GM15510 (cell line): ENCODE data around the gene ADM2.

ENCODE experiments used
- POLR2A ChIP-seq: IDR thresholded peaks from 3 replicates; pipeline ENCODE4 v1.6.1; 2011; ENCODE audit warnings: borderline replicate concordance; ENCODE audit not compliant: insufficient read length; ENCODE audit errors: extremely low read depth

The ADM2 gene

DNA sequence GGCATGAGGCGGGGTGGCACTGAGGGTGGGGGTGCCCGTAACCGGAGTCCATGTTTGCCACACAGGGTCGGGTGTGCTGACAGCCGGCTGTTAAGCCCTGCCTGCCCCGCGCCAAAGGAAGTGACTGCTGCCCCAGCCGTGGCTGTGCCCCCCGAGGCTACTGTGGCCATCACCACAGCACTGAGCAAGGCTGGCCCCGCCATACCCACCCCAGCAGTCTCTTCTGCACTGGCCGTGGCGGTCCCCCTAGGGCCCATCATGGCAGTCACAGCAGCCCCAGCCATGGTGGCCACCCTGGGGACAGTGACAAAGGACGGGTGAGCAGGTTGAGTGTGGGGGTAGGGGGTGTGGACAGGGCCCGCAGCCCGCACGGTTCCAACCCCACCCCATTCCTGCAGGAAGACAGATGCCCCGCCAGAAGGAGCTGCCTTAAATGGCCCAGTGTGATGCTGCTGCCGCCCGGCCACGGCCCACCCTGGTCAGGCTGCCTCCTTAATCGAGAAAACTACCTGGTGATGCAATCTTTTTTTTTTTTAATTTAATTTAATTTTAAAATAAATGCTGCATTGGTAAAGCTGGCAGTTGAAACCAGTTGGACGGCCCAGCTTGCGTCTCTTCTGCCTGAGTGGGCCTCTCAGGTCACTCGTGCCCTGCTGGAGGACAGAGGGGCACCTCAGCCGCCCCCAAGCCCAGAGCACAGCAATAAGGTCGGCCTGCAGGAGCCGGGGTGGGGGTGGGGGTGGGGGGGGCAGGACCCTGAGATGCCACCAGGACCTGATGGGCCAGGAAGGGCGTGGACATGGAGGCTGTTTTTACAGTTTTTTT lies 37.3 kb upstream of the ADM2 start:
- no peak for TF ChIP-seq POLR2A

DNA sequence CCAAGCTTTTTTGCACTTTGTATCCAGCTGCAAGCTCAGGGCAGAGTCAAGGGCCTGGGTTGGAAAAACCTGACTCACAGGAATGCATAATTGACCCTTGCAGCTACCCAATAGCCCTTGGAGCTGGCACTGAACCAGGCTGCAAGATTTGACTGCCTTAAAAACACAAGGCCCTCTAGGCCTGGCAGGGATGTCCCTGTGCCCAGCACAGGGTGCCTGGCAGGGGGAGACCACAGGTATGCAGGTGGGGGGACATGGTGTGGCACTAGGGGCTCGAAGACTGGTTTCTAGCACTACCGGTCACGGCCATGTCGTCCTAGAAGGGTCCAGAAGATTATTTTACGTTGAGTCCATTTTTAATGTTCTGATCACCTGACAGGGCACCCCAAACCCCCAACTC lies 36.7 kb upstream of the ADM2 start:
- no peak for TF ChIP-seq POLR2A

DNA sequence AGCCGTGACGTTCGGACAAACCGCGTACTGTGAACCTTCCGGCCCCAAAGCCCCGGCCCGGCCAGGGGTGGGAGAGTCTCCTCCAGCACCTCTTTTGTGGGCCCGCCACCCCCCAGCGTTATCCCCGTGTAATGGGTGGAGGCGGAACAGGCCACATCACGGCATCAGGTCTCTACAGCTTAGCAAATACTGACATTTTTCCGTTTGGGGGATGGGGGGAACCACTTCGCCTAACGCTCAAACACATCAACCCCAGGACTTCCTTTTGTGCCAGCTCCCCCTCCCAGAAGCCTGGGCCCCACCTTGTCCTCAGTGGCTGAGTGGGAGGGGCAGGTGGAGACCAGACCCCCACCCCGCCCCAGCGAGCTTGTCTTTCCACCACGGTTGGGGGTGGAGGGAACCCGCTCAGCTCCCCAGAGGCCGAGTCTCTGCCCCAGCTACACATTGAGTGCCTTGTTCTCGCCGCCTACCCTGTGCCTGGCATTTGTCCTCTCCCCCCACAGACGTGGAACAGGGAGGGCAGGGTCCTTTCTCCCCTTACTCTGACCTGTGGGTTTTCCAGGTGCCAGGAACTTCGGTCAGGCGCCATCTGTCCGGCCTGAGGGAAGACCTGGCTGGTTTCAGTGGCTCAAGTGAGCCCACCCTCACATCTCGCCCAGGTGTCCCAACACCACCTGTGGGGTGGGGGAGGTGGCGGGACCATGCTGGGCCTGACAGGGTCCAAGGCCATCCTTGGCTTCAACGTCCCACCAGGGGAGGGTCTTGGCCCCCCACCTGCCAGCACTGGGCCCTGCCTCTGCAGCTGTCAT lies 36.1 kb upstream of the ADM2 start:
- peak; percentile 4 for TF ChIP-seq POLR2A

DNA sequence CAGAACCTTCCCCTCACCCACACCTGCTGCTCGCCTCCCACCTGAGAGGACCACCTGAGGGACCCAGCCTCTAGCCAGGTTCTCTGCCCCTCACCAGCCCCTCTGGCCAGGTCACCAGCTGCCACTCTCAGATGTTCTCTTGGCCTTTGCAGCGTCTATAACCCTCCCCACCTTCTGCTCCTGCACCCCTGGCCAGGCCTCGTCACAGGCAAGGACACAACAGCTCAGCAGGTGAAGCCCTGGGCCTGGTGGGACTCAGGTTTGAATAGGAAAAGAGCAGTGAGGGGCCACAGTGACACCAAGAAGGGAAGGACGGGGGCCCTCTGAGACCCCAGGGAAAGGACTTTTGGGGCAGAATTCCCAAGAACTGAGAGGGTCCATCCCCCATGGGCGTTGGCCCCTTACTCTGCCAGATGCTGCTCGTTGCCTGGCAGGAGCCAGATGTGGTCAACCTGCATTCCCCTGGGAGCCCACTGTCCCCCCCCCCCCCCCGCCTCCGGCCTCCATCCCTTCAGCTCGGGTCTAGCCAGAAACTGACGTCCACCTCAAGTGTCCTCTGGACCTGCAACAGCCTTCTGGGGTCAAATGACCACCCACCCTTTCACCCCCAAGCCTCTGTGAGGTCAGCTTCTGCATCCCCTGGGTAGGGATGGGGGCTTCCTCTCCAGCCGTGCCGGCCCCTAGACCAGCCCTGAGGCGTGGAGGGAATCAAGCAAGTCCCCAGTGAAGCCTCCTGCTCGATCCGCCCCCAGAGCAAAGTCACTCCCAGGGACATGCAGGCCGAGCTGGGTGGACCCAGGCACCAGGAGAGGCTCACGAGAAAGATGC lies 35.2 kb upstream of the ADM2 start:
- no peak for TF ChIP-seq POLR2A

DNA sequence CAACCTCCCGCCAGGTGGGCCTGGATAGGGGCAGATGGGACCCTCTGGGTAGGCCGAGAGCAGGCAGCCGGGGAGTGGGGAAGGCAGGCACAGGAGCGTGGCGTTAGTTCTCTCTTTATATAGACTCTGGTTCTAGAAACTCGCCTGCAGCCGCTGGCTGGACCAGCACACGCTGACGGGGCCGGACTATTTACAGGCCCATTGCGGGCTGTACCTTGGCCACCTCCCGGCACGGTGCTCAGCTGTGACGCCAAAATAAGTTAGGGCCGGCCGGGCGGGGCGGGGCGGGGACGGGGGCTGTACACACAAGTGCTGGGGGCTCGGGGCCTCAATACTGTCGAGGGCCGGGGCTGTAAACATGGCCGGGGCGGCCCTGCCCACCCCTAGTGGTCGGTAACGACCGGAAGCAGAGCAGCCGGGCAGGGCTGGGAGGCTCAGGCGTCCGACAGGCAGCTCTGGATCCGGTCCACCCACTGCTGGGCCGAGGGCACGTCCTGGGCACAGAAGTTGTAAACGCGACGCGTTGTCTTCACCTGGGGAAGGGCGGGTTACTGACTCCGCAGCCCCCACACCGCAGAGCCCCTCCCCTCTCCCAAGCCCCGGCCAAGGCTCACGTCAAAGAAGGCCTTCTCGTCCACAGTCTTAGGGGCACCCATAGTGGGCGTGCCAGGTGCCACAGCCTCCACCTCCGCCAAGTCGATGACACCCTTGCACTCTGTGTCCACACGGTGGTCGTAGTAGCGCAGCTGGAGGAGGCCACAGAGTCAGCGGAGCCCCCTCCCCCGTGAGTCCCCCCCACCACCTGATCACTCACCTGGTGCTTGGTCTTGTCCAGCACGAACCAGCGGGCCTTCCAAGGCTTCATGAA lies 34.4 kb upstream of the ADM2 start:
- no peak for TF ChIP-seq POLR2A

DNA sequence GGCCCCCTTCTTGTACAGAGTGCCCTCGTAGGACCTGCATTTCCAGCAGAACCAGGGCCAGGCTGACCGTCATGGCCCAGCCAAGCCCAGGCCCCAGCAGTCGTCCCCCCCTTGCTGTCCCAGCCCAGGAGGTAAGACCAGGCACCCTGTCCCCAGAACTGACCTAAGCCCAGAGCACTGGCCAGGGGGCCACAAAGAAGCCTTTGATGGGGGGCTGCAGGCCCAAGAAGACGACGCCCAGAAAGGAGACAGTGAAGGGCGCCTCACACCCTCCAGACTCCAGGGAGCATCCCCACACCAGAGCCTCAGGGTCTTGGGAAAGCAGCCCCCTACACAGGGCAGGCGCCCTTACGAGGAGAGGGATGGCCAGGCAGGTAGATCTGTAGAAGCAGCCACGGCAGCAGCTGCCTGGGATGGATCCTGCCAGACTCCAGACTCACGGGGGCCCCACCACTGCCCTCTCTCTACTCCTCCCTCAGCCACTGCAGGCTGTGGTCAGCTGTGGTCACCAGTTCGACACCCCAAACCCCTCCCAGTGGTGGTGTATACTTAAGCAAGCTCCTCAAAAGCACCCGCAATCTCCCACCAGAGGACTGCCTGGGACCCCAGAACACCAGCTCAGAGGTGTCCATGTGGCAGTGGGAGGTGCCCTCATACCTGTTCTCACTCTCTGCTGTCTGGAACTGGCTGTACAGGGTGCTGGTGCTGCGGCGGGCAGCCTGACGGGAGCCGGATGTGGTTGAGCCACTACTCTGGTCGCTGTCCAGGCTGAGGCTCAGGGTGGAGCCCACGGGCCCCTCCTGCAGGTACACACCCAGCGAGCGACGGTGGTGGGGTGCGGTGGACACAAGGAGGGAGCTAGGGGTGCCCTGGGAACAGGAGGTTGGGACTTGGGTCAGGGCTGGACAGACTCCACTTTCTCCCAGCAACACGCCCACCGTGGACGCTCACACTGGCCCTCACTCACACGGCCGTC lies 33.5 kb upstream of the ADM2 start:
- TF ChIP-seq POLR2A = no peak

DNA sequence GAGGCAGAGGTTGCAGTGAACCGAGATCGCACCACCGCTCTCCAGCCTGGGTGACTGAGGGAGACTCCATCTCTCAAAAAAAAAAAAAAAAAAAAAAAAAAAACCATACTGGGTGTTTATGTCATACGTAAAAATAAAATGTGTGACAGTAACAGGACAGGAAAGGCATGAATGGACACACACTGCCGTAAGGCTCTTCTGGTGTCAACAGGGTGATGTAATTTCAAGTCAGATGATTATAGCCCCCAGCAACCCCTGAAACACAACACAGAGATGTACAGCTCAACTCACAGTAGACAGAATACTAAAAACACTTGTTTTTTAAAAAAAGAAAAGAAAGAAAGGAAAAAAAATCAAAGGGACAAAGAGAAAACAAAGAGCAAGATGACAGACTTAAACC lies 28.7 kb upstream of the ADM2 start:
- no peak for TF ChIP-seq POLR2A

DNA sequence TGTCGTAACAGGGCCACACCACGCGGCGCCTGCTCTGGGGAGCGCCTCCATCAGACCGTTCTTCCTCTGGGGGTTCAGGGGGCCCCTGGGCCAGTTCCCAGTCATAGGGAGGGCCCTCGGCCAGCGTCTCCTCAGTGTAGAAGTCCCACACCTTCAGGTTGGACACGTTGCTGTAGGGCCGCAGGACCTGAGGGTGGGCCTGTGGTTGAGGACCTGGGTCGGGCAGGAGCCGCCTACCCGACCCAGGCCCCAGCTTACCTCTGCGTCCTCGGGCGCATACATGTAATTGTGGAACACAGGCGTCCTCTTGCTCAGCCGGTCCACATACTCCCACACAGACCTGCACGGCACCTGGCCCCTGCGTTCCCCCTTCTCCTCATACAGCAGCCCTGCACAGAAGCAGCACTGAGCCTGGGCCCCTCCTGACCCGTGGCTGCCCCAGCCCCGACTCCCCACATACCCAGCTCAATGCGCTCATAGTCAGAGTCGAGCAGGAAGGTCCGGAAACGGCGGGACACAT lies 26.7 kb upstream of the ADM2 start:
- TF ChIP-seq POLR2A = no peak

DNA sequence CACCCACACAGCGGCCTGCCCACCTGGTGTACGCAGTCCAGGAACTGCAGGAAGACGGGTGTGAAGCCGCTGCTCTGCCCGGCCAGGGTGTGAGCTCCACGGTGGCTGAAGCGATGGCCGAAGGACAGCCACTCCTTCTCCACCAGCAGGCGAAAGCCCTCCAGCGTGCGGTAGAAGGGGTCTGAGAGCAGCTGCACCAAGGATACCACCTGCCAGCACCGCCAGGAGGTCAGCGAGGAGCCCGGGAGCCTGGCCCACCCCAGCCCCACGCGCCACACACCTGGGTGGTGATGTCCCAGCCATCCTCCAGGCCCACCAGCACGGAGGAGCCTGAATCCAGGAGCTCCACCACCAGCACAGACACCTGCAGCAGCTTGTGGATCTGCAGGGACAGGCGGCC lies 26.1 kb upstream of the ADM2 start:
- no peak for TF ChIP-seq POLR2A

DNA sequence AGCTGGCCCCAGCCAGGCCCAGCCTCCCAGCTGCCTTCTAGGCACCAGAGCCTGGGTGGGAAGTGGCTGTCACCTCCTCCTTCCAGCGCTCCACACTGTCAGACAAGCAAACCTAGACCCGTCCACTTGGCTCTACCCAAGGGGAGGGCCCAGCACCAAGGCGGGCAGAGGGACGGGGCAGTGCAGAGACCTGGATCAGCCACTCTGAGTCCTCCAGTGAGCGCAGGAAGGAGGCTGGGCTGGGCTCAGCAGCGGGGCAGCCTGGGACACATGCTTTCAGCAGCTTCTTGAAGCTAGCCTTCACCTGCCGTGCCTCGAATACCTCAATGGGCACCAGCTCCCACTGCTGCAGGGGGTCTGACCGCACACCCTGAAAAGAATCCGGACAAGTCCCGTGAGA lies 25.3 kb upstream of the ADM2 start:
- TF ChIP-seq POLR2A = no peak

DNA sequence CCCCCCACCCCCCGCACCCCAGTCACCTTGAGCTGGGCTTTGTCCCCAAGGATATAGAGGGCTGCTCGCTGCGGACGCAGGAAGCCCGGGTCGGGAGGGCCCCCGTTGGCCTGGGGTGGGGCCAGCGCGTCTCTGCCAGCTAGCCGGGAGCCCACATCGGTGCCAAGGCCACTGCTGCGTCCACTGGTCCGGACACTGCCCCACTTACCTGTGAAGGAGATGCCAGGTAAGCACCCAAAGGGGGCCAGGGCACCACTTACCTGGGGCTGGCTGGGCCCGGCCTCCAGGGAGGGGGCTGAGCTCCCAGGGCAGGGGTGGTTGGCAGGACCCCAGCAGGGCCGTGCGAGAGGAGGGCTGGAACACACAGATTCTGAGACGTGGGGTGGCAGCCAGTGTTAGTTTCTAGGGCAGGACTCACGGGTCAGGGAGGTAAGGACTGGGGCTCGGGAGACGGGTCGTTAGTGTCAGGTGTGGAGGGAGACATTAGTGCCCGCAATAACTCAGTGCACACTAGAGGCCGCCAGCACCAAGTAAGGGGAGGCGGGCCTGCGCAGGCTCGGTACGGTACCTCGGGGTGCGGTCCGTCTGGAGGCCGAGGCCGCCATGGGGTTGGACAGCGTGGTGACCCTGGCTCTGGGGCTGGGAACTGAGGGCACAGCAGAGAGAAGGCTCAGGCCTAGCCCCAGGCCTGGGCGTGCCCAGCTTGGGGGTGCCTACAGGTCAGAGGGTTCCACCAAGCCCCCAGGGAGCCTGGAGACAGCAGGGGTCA lies 24.7 kb upstream of the ADM2 start:
- peak; percentile 14 for TF ChIP-seq POLR2A

DNA sequence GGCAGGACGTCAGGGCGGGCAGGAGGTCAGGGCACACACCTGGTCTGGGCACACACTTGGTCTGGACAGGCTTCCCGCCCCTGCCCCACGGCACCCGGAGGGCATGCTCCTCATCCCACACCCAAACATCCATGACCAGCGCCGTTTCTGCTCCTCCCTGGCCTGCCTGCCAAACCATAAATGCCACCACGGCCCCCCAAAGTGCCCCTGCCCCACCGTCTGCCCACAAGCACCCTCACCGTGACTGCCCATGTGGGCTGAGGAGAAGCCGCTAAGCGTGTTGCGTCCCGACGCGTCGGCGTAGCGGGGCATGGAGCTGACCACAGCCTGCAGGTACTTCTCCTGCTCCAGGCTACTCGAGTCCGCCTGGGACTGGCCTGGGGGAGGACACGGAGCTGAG lies 22.3 kb upstream of the ADM2 start:
- TF ChIP-seq POLR2A = no peak
